HG02840 (cell line): ENCODE data around the gene DDX1.
"Not testable (repeated sequence)": the region's sequence is repeated elsewhere in the genome, so short reads cannot be mapped to it uniquely, and the experiment has no call there.

Experiments used
- ATAC-seq: cut with Tn5 transposase; IDR thresholded peaks from one replicate; pipeline ENCODE4 v1.9.1; 2021; ENCODE audit warnings: mild to moderate bottlenecking, moderate library complexity, moderate number of reproducible peaks; ENCODE audit not compliant: unreplicated experiment, low FRiP score

DDX1 gene

DNA sequence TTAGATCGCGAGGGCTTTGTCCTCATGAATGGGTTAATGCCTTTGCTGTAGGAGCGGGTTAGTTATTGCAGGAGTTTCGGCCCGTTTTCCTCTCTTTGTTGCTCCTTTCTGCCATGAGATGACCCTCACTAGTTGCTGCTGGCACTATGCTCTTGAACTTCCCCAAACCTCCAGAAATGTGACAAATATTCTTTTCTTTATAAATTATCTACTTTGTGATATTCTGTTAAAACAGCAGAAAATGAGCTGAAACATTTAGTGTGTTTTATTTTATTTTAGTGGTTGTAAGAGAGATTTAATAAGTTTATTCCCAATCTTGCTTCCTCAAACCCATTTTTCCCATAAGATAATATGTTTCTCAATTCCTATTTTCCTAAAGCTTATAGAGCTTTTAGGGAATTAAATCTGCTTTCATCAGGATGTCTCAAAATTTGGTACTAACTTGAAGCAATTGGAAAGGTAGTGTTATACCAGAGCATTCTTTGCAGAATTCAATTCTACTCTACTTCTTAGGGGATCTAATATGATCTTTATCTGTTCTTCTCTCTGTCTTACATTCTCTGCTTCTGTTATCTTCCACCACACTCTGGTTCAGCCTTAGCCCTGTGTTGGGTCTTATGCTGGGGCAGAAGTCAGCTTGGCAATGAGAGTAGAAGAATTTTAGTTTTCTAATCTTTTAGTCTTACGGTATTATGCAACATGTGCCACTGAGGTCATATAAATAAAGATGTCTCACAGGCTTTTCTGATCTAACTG, 23.1 kb downstream of the DDX1 start:
- no peak for ATAC-seq

DNA sequence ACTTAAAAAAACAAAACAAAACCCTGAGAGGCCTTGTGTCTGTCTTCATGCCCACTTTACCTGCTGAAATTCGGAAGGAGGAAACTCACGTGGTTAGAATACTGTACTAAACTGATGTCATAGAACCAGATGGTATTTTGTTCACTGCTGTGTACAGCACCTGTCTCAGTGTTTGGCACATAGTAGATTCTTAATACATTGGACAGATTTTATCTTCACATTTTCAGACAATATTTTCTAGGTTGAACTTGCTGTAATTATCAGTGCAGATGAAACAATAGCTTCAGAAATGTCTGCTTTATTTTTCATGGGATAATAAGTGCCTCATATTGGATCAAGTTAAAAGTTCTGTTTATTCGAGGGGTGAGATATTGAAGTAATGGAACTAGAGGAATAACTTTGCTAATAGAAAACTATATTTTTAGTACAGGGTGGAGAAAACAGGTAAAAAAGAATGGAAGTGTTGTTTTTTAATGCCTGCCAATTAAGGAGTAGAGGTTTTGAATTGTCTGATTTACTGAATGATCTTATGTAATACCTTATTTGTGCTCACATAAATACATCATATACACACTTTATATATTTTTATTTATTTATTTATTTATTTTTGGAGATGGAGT, 23.7 kb downstream of the DDX1 start:
- no peak for ATAC-seq

DNA sequence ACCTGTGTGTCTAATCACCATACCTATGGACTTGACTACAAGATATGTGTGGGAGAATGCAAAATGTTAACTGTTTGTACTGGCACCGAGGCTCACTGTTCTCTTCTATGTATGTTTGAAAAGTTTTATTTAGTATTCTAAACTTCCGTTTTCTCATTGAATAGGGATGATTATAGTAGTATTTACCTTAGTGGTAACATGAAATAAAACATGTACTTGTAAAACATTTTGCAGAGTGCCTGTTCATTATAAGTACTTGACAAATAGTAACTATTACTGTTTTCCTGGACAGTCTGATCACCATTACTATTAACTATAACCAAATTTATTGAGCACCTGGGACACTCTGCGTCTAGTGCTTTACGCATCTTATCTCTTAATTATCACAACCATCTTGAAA, 24.8 kb downstream of the DDX1 start:
- no peak for ATAC-seq

GRCh38 chr2:15616850-15617777, 25.4 kb downstream of the DDX1 start:
- ATAC-seq: no peak

GRCh38 chr2:15617778-15618448, 26.2 kb downstream of the DDX1 start:
- ATAC-seq: no peak

GRCh38 chr2:15618449-15618855, 26.8 kb downstream of the DDX1 start:
- no peak for ATAC-seq

- ATAC-seq: no peak
These were observed 27.4 kb downstream of the DDX1 start for GRCh38 chr2:15619076-15619475.

DNA sequence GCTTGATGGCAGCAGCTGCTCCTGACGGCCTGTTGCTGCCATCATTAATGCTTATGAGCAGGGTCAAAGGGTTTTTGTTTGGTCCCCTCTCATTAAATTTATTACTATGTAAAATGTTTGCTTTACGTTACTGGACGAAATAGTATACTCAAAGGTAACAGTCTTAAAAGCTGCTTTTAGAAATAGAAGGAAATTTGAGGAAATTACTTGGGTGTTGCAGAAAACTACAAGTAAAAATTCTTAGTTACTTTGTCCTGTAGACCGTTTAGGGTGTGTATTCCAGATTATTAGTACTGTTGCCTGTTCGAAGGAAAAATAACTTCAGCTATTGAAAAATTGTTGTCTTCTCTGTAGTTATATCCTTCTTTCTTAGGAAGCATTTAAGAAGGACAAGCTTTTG, 27.8 kb downstream of the DDX1 start:
- no peak for ATAC-seq

GRCh38 chr2:15619938-15620337, 28.3 kb downstream of the DDX1 start:
- no peak for ATAC-seq

DNA sequence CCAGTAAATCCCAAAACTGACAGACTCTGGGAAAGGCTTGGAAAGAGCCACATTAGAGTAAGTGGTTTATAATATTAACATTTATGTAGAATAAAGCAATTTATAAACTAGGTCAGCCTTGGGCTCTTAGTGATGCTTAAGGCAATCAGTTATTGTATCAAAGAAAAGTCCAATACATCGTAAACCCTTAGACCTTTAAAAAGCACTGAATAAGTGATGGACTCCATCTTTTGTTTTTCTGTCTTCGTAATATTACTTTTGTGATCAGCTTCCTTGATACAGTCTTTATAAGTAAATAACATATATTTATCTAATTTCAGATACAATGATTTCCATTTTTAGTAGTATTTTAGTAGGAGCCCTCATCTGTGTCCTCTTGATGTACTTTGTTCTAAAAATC, 28.7 kb downstream of the DDX1 start:
- ATAC-seq: no peak

GRCh38 chr2:15620857-15621471, 29.3 kb downstream of the DDX1 start:
- no peak for ATAC-seq

GRCh38 chr2:15621472-15621870, 29.8 kb downstream of the DDX1 start:
- not testable (repeated sequence) for ATAC-seq

DNA sequence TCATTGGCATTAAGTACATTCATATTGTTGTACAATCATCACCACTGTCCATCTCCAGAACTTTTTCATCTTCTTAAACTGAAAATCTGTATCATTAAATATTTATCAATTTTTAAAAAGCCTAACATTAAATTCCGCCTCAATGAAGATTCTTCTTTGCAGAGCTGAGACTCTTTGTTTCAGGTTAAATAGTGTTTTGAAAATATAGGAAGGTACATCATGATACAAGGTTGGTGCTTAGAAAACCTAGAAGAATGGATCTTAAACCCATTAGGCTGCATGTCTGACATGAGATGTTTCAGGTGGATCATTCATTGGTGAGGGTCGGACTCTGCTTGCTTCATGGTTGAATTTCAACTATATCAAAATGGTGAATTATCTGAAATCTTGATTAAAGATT, 30.5 kb downstream of the DDX1 start:
- no peak for ATAC-seq

GRCh38 chr2:15622614-15623480, 31.2 kb downstream of the DDX1 start:
- ATAC-seq: no peak

DNA sequence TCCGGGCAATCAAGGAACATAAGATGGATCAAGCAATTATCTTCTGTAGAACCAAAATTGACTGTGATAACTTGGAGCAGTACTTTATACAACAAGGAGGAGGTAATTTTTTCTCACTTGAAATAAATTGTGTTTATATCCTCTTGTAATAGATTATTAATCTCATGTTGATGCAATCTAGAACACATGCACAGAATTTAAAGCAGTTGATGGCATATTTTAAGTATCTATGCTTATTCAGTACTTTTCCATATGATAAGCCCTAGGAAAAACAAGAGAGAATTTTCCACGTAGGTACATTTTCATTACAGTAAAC, 31.8 kb downstream of the DDX1 start:
- no peak for ATAC-seq

DNA sequence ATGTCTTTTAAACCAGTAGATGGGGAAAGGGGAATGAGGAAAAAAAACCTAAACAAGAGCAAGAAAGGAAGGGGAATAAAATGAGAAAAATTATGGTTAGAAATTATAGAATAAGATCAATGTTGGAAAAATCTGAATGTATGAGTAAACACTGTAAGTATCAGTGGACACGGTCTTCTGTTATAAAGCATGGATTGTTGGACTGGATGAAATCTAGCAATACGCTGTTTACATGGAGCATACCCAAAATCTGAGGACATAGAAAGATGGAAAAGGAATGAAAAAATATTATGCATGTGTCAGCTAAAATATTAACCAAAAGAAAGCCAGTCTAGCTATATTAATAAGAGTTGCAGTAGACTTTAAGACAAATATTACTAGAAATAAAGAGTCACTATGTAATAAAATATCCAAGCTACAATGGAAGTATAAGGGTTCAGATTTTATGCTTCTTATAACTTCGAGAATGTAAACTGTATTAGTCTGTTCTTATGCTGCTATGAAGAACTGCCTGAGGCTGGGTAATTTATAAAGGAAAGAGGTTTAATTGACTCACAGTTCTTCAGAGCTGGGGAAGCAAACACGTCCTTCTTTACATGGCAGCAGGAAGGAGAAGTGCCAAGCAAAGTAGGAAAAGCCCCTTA, 32.4 kb downstream of the DDX1 start:
- no peak for ATAC-seq

GRCh38 chr2:15624903-15625302, 33.2 kb downstream of the DDX1 start:
- no peak for ATAC-seq

- ATAC-seq: no peak
These were observed 33.8 kb downstream of the DDX1 start for GRCh38 chr2:15625344-15626036.
